Fibroblast of pulmonary artery (primary cell): ENCODE results near the gene CHDH.

Source experiments
- DNase-seq: peaks from one replicate; pipeline ENCODE4 v3.0.0-alpha.2; 2010; ENCODE audit warnings: low read depth
- H3K4me3 ChIP-seq: replicated peaks from 2 replicates; pipeline ENCODE4 v1.5.1; 2011; ENCODE audit warnings: low read depth, mild to moderate bottlenecking, control low read depth, low read length, moderate library complexity
- TF ChIP-seq, protein P1 (sequence below): IDR thresholded peaks from 2 replicates; pipeline ENCODE4 v1.5.1; 2011; ENCODE audit warnings: mild to moderate bottlenecking, control low read depth, low read length, inconsistent platforms; ENCODE audit errors: missing control alignments

Gene CHDH

DNA sequence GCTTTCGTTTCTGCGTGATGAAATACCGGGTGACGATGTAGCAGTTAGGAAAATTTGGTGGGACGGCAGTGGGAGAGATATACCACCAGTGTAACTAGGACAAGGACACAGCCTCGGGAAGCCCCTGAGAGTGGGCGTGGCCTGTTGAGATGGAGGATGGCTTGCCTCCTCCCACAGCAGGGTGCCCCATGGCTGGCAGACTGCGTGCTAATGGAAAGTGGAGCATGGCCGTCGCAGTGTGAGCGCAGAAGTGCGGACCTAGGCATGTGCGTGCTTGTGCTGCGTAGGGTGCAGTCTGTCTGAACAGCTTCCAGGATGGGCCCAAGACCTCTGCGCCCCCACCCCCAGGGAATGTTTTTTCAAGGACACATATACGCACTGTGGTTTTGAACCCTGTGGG, 56.8 kb downstream of the CHDH start:
- TF ChIP-seq, protein P1, sequence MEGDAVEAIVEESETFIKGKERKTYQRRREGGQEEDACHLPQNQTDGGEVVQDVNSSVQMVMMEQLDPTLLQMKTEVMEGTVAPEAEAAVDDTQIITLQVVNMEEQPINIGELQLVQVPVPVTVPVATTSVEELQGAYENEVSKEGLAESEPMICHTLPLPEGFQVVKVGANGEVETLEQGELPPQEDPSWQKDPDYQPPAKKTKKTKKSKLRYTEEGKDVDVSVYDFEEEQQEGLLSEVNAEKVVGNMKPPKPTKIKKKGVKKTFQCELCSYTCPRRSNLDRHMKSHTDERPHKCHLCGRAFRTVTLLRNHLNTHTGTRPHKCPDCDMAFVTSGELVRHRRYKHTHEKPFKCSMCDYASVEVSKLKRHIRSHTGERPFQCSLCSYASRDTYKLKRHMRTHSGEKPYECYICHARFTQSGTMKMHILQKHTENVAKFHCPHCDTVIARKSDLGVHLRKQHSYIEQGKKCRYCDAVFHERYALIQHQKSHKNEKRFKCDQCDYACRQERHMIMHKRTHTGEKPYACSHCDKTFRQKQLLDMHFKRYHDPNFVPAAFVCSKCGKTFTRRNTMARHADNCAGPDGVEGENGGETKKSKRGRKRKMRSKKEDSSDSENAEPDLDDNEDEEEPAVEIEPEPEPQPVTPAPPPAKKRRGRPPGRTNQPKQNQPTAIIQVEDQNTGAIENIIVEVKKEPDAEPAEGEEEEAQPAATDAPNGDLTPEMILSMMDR, result no peak
- no peak overlapping the region for H3K4me3 ChIP-seq

DNA sequence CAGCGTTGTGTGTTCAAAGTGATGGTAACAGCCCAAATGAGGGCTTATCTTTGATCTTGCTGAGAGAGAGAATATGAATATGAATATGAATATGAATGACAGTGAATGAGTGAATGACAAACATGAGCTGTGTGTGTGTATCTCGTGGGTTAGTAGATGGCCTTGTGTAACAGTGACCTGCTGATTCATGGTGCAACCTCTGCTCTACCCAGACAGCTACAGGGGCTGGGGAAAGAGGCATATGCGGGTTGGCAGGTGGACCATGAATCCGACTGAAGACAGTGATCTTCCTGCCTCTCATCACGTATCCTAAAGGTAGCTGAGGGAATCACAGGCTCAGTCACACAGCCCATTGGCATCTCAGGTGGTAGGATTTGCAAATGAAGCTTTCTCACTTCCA, 58.2 kb downstream of the CHDH start:
- DNase-seq, result no peak
- TF ChIP-seq, protein P1, result no peak
- H3K4me3 ChIP-seq, result no peak overlapping the region

More for the DNA sequence above, 56.8 kb downstream of the CHDH start:
- DNase-seq, result no peak

DNA sequence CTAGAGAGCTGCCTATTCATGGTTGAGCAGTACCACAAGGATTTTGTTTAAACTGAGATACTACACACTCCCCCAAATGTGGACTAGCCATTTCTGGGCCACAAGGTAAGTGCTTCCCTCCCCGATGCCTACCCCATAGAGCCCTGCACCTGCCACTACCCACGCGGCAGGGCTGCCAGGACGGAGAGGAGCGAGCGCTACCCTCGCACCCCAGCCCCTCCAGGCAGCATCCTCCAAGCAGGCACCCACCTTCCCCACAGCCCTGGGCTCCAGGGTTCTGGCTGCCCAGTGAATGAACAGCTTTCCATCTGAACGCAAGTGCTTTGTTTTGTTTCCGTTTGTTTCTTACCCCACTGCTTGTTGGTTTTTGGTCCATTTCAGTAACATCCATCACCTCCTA, 59.2 kb downstream of the CHDH start:
- TF ChIP-seq, protein P1, result no peak
- DNase-seq, result no peak
- no peak overlapping the region for H3K4me3 ChIP-seq

DNA sequence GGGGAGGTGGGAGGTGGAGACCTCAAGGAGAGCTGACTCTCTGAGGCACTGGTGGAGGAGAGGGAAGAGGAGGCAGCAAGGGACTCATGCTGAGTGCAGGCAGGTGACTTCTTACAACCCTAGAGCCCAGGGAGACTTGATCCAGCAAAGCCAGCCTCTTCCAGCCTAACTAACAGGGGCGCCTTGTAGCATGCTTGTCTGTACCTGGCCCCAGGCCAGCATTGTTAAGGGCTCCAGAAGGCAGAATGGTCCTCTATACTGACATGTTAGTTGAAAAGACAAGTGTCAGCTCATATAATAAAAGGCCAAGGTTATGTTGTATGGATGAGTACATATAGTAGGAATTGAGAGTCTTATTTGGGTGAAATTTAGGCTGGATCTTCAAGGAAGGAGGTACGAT, 65.4 kb downstream of the CHDH start:
- TF ChIP-seq, protein P1, result no peak
- H3K4me3 ChIP-seq, result no peak overlapping the region
- no peak for DNase-seq

DNA sequence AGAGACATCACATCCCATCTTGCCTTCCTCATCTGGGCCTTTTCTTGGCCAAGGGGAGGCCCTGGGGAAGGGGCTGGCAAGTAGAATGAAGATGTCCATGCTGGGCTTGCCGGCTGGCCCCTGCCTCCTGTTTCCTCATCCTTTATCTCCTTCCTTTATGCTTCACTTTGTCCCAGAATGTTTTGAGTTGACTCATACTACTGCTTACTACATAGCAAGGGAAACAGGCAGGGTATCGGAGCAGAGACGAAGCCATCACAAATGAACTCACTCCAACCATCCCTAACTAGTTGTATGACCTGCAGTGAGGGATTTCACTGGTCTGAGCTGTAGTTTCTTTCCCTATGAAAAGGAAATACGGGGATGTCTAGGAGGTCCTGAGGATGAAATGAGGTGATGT, 66.0 kb downstream of the CHDH start:
- TF ChIP-seq, protein P1, result no peak
- DNase-seq, result peak; percentile 3
- no peak overlapping the region for H3K4me3 ChIP-seq

DNA sequence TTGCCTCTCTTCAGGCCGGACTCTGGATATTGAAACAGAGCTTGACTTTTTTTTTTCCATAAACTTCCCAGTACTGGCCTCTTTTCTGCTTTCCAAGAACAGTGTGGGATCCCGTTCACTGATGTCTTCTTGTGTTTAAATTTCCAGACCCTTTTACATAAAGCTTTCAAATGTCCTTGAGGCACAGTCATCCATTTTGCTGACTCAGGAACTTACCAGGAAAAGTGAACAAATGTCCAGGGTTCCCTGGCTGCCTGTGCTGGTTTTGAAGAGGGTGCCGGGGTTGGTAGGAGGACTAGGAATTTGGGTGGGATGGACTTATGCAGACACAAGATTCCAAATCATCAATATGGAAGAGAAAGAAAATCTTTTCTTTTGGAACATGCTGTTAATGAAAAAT, 68.1 kb downstream of the CHDH start:
- H3K4me3 ChIP-seq, result no peak overlapping the region
- no peak for DNase-seq
- TF ChIP-seq, protein P1, result no peak

DNA sequence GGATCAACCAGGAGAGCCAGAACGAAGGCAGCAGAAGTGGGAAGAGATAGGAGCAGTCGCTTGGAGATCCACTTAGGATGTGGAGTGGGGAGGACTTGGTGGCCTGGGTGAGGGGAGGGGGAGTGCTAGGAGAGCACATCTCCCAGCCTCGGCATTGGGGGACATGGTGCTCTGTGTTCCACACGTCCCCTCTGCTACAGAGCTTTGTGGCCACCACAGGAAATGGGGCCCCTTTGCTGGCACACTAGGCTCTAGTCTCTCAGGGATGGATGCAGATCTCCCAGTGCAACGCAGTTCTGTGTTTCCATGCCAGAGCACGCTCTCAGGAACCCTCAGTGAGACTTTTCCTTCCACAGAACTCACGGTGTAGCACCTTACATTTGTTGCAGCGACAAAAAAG, 68.8 kb downstream of the CHDH start:
- TF ChIP-seq, protein P1, result no peak
- H3K4me3 ChIP-seq, result no peak overlapping the region
- no peak for DNase-seq
